Measurements from ENCODE around the gene MGRN1. TPM values are rescaled to one million over a fixed set of nuclear protein-coding genes. Genes with fewer than 3 reads are reported as not detected.
A peak's percentile ranks its signal among the peaks of the same experiment; 100 is the strongest.

Gene MGRN1
- total and polyA plus RNA-seq, 9 donors, result 21.5 to 94.2 (median 61.1) TPM

- peaks cover 3% of the 10 kb centered on the region for H3K4me1 ChIP-seq (ENCODE audit: insufficient read depth)
- no peak overlapping the region for H3K4me3 ChIP-seq
- no peak for TF ChIP-seq POLR2A (IDR thresholded peaks at IDR 0.05)
- WGBS, 3 donors, result 68 to 76% (median 71%) methylated on average over 25 of the region's 25 CpGs
- H3K36me3 ChIP-seq, result no peaks in the 10 kb centered on the region
- H3K27ac ChIP-seq, result peak overlapping the region in 1 of 2 donors; percentile 9
- intact Hi-C loops (cut with DNase I), result no loop called here
- H3K9me3 ChIP-seq, result no peaks in the 10 kb centered on the region
- DNase-seq, result no peak
- no peaks in the 10 kb centered on the region for H3K27me3 ChIP-seq
Measured at GRCh38 chr16:4663777-4664465, 39.3 kb downstream of the MGRN1 start.

GRCh38 chr16:4664538-4665418 is 40.2 kb downstream of the MGRN1 start:
- no peak for TF ChIP-seq CTCF (IDR thresholded peaks at IDR 0.05)

GRCh38 chr16:4666537-4667202 is 42.0 kb downstream of the MGRN1 start:
- no peaks in the 10 kb centered on the region for H3K36me3 ChIP-seq
- no peak for DNase-seq
- 84 to 88% (median 84%) methylated on average over 20 of the region's 20 CpGs for WGBS, 3 donors
- no peak overlapping the region for H3K4me3 ChIP-seq
- H3K27me3 ChIP-seq, result no peaks in the 10 kb centered on the region
- peaks cover 3% of the 10 kb centered on the region for H3K4me1 ChIP-seq (ENCODE audit: insufficient read depth)
- intact Hi-C loops (cut with DNase I), result no loop called here
- H3K27ac ChIP-seq, result no peak overlapping the region
- no peaks in the 10 kb centered on the region for H3K9me3 ChIP-seq
- TF ChIP-seq CTCF (IDR thresholded peaks at IDR 0.05) (no peak), POLR2A (IDR thresholded peaks at IDR 0.05) (no peak), EP300 (IDR thresholded peaks at IDR 0.05) (no peak)

More at GRCh38 chr16:4664538-4665418, 40.2 kb downstream of the MGRN1 start:
- intact Hi-C loops (cut with DNase I), result no loop called here
- WGBS, 3 donors, result 68 to 74% (median 69%) methylated on average over 26 of the region's 26 CpGs
- Histone ChIP-seq H3K27ac (no peak overlapping the region), H3K4me1 (ENCODE audit: insufficient read depth) (peaks cover 3% of the 10 kb centered on the region), H3K36me3 (no peaks in the 10 kb centered on the region), H3K27me3 (no peaks in the 10 kb centered on the region), H3K4me3 (no peak overlapping the region), H3K9me3 (no peaks in the 10 kb centered on the region)
- DNase-seq, result peak in 3 of 5 donors; percentile 46 to 67 (median 55)

- H3K27me3 ChIP-seq, result no peaks in the 10 kb centered on the region
- intact Hi-C loops (cut with DNase I), result no loop called here
- no peak for DNase-seq
- no peaks in the 10 kb centered on the region for H3K36me3 ChIP-seq
- no peak overlapping the region for H3K4me3 ChIP-seq
- peaks cover 3% of the 10 kb centered on the region for H3K4me1 ChIP-seq (ENCODE audit: insufficient read depth)
- H3K9me3 ChIP-seq, result no peaks in the 10 kb centered on the region
- TF ChIP-seq POLR2A (IDR thresholded peaks at IDR 0.05), result no peak
- TF ChIP-seq CTCF (IDR thresholded peaks at IDR 0.05), result no peak
- TF ChIP-seq EP300 (IDR thresholded peaks at IDR 0.05), result no peak
- no peak overlapping the region for H3K27ac ChIP-seq
- WGBS, 3 donors, result 84 to 88% (median 86%) methylated on average over 20 of the region's 20 CpGs
Measured at GRCh38 chr16:4667203-4667963, 42.8 kb downstream of the MGRN1 start.

Measured in ovary (tissue), 9 donors.